GM13976 (cell line): Measurements from ENCODE around the gene BIVM.

ENCODE experiments used
- DNase-seq: peaks from one replicate; pipeline ENCODE4 v3.0.0; 2012; ENCODE audit warnings: low spot score
- CTCF ChIP-seq: IDR thresholded peaks from 2 replicates; pipeline ENCODE4 v1.5.1; 2012; ENCODE audit warnings: borderline replicate concordance, mild to moderate bottlenecking; ENCODE audit not compliant: insufficient read depth; ENCODE audit errors: extremely low read depth, missing control alignments, control extremely low read depth
- in situ Hi-C: fragments of 300-500 bp; cut with MboI; formaldehyde crosslinking; loops from one replicate; pipeline ENCODE4 v1.12.0; 2022; ENCODE audit warnings: low sequenced_read_pairs, mixed read lengths, inconsistent platforms; ENCODE audit not compliant: unreplicated experiment

BIVM gene

GRCh38 chr13:102815788-102816187 is 16.9 kb downstream of the BIVM start:
- DNase-seq: no peak
- in situ Hi-C loops: no loop called here
- TF ChIP-seq CTCF: no peak

GRCh38 chr13:102816708-102817107 is 17.8 kb downstream of the BIVM start:
- TF ChIP-seq CTCF: no peak
- in situ Hi-C loops: no loop called here
- DNase-seq: no peak

GRCh38 chr13:102817241-102817640 is 18.3 kb downstream of the BIVM start:
- in situ Hi-C loops: no loop called here
- DNase-seq: no peak
- no peak for TF ChIP-seq CTCF

GRCh38 chr13:102817907-102818306 is 19.0 kb downstream of the BIVM start:
- no peak for DNase-seq
- no peak for TF ChIP-seq CTCF
- in situ Hi-C loops: no loop called here

- no peak for TF ChIP-seq CTCF
- in situ Hi-C loops: no loop called here
- no peak for DNase-seq
Observed at GRCh38 chr13:102825400-102825799, 26.5 kb downstream of the BIVM start.

GRCh38 chr13:102825921-102826706 is 27.2 kb downstream of the BIVM start:
- no peak for DNase-seq
- in situ Hi-C loops: no loop called here
- no peak for TF ChIP-seq CTCF
